Femur (tissue), 1 donor: ENCODE results near the gene RBBP4.

Source experiments
- DNase-seq: peaks from one replicate; pipeline ENCODE4 v3.0.0-alpha.2; 2017

Gene RBBP4

GRCh38 chr1:32724678-32725614 lies 73.9 kb downstream of the RBBP4 start:
- DNase-seq, result peak; percentile 61

- no peak for DNase-seq
Observed at GRCh38 chr1:32725615-32725982, 74.6 kb downstream of the RBBP4 start.

GRCh38 chr1:32727876-32728275 lies 76.9 kb downstream of the RBBP4 start:
- no peak for DNase-seq

- DNase-seq, result no peak
Observed at GRCh38 chr1:32728413-32729077, 77.5 kb downstream of the RBBP4 start.

GRCh38 chr1:32729254-32730046 lies 78.4 kb downstream of the RBBP4 start:
- DNase-seq, result no peak

GRCh38 chr1:32733582-32734321 lies 82.7 kb downstream of the RBBP4 start:
- peak; percentile 74 for DNase-seq
